ENCODE results near the gene FAF1. TPM values are rescaled to one million over a fixed set of nuclear protein-coding genes. Genes with fewer than 3 reads are reported as not detected.

FAF1 gene
- total RNA-seq, 1 donor from 2014 or later, result 52.7 TPM

- H3K36me3 ChIP-seq (ENCODE audit: control insufficient read depth, insufficient read depth, low read length), result no peaks in the 10 kb centered on the region
- no peak for TF ChIP-seq CTCF (IDR thresholded peaks at IDR 0.05; ENCODE audit: insufficient read depth, low read length, severe bottlenecking)
- FAIRE-seq (no peak), DNase-seq (ENCODE audit: low read depth) (no peak)
- H3K27me3 ChIP-seq (ENCODE audit: control insufficient read depth, insufficient read depth, low read length), result peaks cover 24% of the 10 kb centered on the region
- no peak overlapping the region for H3K4me3 ChIP-seq (ENCODE audit: low read depth, low read length)
These were observed 545.2 kb downstream of the FAF1 start for GRCh38 chr1:50414853-50415234.

GRCh38 chr1:50412813-50413476 is 547.1 kb downstream of the FAF1 start:
- no peak overlapping the region for H3K4me3 ChIP-seq (ENCODE audit: low read depth, low read length)
- H3K27me3 ChIP-seq (ENCODE audit: control insufficient read depth, insufficient read depth, low read length), result peaks cover 19% of the 10 kb centered on the region
- FAIRE-seq, result no peak

GRCh38 chr1:50405814-50406213 is 554.3 kb downstream of the FAF1 start:
- TF ChIP-seq CTCF (IDR thresholded peaks at IDR 0.05; ENCODE audit: insufficient read depth, low read length, severe bottlenecking), result no peak
- Histone ChIP-seq H3K4me3 (ENCODE audit: low read depth, low read length) (no peak overlapping the region), H3K27me3 (ENCODE audit: control insufficient read depth, insufficient read depth, low read length) (no peaks in the 10 kb centered on the region), H3K36me3 (ENCODE audit: control insufficient read depth, insufficient read depth, low read length) (no peaks in the 10 kb centered on the region)
- DNase-seq (ENCODE audit: low read depth), result no peak
- no peak for FAIRE-seq

More at GRCh38 chr1:50412813-50413476, 547.1 kb downstream of the FAF1 start:
- no peak for TF ChIP-seq CTCF (IDR thresholded peaks at IDR 0.05; ENCODE audit: insufficient read depth, low read length, severe bottlenecking)
- DNase-seq (ENCODE audit: low read depth), result no peak
- no peaks in the 10 kb centered on the region for H3K36me3 ChIP-seq (ENCODE audit: control insufficient read depth, insufficient read depth, low read length)

DNA sequence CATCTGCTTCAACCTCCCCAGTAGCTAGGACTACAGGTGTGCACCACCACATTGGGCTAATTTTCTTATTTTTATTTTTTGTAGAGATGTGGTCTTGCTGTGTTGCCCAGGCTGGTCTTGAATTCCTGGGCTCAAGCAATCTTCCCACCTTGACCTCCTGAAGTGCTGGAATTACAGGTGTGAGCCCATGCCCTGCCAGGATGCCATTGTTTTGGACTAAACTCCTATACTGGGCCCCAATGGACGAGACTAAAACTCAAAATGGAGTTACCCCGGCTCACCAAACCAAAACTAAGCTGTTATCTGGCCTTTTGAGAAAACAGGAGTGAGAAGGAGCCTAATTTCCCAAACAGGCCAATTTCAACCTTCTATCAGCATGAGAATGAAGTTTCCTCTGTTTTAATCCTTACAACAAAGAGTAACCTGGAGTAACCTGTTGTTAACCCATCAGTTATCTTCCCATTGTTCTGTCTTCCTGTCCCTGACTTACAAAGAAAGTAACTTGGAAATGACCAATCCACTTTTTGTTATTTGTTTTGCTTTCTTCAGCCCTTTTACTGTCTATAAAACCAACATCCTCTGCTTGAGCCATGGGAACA is 566.4 kb downstream of the FAF1 start:
- H3K4me3 ChIP-seq (ENCODE audit: low read depth, low read length), result no peak overlapping the region
- H3K27me3 ChIP-seq (ENCODE audit: control insufficient read depth, insufficient read depth, low read length), result no peaks in the 10 kb centered on the region
- no peak for FAIRE-seq
- no peaks in the 10 kb centered on the region for H3K36me3 ChIP-seq (ENCODE audit: control insufficient read depth, insufficient read depth, low read length)
- no peak for DNase-seq (ENCODE audit: low read depth)
- no peak for TF ChIP-seq CTCF (IDR thresholded peaks at IDR 0.05; ENCODE audit: insufficient read depth, low read length, severe bottlenecking)

Other genes with a start within 250 kb of the FAF1 start
- gene CDKN2C, start 10.0 kb upstream of the FAF1 start, total RNA-seq, result 0.79 and 1.0 TPM in 2 replicates
- gene C1orf185, start 142.0 kb upstream of the FAF1 start, total RNA-seq, result not detected in 2 replicates

All from bronchial epithelial cell (primary cell).